ENCODE results near the gene SLC26A6. TPM values are rescaled to one million over a fixed set of nuclear protein-coding genes. Genes with fewer than 3 reads are reported as not detected.
A peak's percentile ranks its signal among the peaks of the same experiment; 100 is the strongest.

The SLC26A6 gene
- total and polyA plus RNA-seq, 10 of the 15 experiments (the other 5 are each of a cell fraction or from before 2014, with no cell fraction given), result 2.1 to 24.9 (median 13.3) TPM

DNA sequence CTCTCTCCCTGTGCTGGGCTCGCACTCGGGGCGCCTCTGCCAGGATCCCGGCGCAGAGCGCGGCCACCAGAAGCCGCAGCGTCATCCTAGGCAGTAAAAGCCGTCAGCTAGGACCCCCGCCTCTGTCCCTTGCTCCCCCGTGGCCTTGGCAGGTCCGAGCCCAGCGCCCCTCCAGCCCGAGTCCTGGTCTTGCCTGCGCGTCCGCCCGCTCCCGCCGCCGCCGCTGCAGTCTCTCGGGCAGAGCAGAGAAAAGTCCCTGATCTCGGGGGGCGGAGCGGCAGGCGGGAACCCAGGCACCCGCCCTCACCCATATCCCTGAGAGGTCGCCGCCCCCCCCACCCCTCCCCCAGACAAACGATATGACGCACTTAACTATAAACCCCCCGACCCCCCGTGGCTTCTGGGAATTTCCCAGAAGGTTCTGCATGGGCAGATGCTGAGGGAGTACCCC is 40.2 kb downstream of the SLC26A6 start, which contains the start of gene COL7A1:
Gene COL7A1 (minus strand): TSS at position 255 of the 451 bp plus-strand sequence. CDS start 170 bp downstream, at position 85.
- CTCF ChIA-PET, result no interaction called here

DNA sequence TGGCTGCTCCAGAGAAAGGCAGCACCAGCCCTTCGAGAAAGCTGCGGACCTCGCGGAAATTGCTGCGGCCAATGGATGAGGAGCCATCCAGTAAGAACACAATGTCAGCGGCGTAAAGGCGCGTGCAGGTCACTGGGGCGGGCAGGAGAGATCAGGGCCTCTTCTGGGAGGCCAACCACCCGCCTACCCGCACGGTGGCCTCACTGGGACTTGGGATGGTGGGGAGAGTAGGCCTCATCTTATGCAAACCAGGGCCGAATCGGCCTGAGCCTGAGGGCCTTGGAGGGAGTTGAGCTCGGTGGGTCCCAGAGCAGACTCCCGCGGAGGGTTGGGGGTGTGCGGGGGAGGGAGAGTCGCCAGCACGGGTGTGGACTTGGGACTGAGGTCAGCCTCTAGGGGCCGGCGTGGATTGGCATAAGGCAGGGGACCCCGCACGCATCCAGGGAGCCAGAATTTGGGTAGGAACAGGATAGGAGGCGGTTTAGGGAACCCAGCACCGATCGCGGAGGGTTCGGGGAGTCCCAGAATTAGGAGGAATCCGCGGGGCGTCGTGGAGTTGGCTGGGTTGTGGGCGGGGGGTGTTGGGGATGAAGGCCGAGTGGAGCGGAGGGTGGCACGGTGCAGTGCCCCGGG is 40.7 kb downstream of the SLC26A6 start:
- intact Hi-C loops (cut with micrococcal nuclease; ENCODE audit: unreplicated experiment), result no loop called here
- ChIA-PET POLR2A (no interaction called here), CTCF (no interaction called here), SMC1A (ENCODE audit: uncharacterized antibody, unreplicated experiment) (no interaction called here), RAD21 (ENCODE audit: unreplicated experiment) (no interaction called here)
- Histone ChIP-seq H3K9ac (ENCODE audit: control insufficient read depth, insufficient read depth, low read length) (no peak overlapping the region), H3K4me1 (ENCODE audit: control insufficient read depth, insufficient read depth, low read length) (no peaks in the 10 kb centered on the region; the same call in 1 of the 2 replicates), H3K27me3 (replicated peaks in 1 of 2; ENCODE audit: control insufficient read depth in 2 of 2, insufficient read depth in 2 of 2, low read length in 1 of 2) (peaks cover 0 to 9% of the 10 kb centered on the region in 2 experiments; a peak in 2 of 4 replicates), H2AFZ (ENCODE audit: control insufficient read depth, low read depth, low read length) (no peak overlapping the region), H3K79me2 (ENCODE audit: control insufficient read depth, insufficient read depth, low read length) (no peaks in the 10 kb centered on the region), H3K36me3 (ENCODE audit: control insufficient read depth in 2 of 2, insufficient read depth in 2 of 2, low read length in 1 of 2) (peaks cover 5 to 12% of the 10 kb centered on the region in 2 experiments; a peak in 3 of 4 replicates), H3K9me3 (replicated peaks; ENCODE audit: control insufficient read depth, insufficient read depth, low read length) (no peaks in the 10 kb centered on the region), H3K27ac (ENCODE audit: control insufficient read depth, insufficient read depth) (no peak overlapping the region), H3K4me3 (no peak overlapping the region), H4K20me1 (ENCODE audit: control insufficient read depth, insufficient read depth) (no peaks in the 10 kb centered on the region), H3K4me2 (ENCODE audit: control insufficient read depth, insufficient read depth) (0 out of 2 replicates have a peak overlapping the region, but pooled peaks have one; percentile 17)
- in situ Hi-C loops (cut with MboI), result no loop called here
- ATAC-seq (no peak), DNase-seq (ENCODE audit: low read depth, low spot score) (no peak), FAIRE-seq (no peak)
- no TSS peak for BruUV-seq (replicated peaks)
- WGBS (ENCODE audit: insufficient coverage, insufficient replicate concordance, low lambda C conversion rate, missing lambda C conversion rate), result 25% methylated on average over 37 of the region's 39 CpGs
- TF ChIP-seq ZBTB11 (CRISPR knock-in tag; IDR thresholded peaks at IDR 0.05) (no peak), MTA2 (IDR thresholded peaks at IDR 0.05; ENCODE audit: low read depth) (no peak), TCF7 (IDR thresholded peaks at IDR 0.05; ENCODE audit: borderline replicate concordance) (no peak), CBFB (IDR thresholded peaks at IDR 0.05; ENCODE audit: low read depth) (no peak), POU2F2 (IDR thresholded peaks at IDR 0.05; ENCODE audit: borderline replicate concordance, low read depth, low read length) (no peak), IRF3 (IDR thresholded peaks at IDR 0.05) (no peak), CREM (IDR thresholded peaks at IDR 0.05; ENCODE audit: low read depth) (no peak), HDAC2 (IDR thresholded peaks at IDR 0.05) (no peak), NFIC (IDR thresholded peaks at IDR 0.05; ENCODE audit: low read depth, low read length) (no peak)

More for the DNA sequence above, 40.2 kb downstream of the SLC26A6 start, which contains the start of gene COL7A1:
- no peak for FAIRE-seq
- SMC1A ChIA-PET (ENCODE audit: uncharacterized antibody, unreplicated experiment), result no interaction called here
- H3K9me3 ChIP-seq (replicated peaks; ENCODE audit: control insufficient read depth, insufficient read depth, low read length), result no peaks in the 10 kb centered on the region
- ATAC-seq, result peak; percentile 63
- H3K79me2 ChIP-seq (ENCODE audit: control insufficient read depth, insufficient read depth, low read length), result no peaks in the 10 kb centered on the region
- no peaks in the 10 kb centered on the region; the same call in 1 of the 2 replicates for H3K4me1 ChIP-seq (ENCODE audit: control insufficient read depth, insufficient read depth, low read length)
- 1% methylated on average over 20 of the region's 35 CpGs for WGBS (ENCODE audit: insufficient coverage, insufficient replicate concordance, low lambda C conversion rate, missing lambda C conversion rate)
- H4K20me1 ChIP-seq (ENCODE audit: control insufficient read depth, insufficient read depth), result no peaks in the 10 kb centered on the region
- BruUV-seq (replicated peaks), result no TSS peak
- H2AFZ ChIP-seq (ENCODE audit: control insufficient read depth, low read depth, low read length), result no peak within 1 kb of the TSS
- no peak within 1 kb of the TSS for H3K9ac ChIP-seq (ENCODE audit: control insufficient read depth, insufficient read depth, low read length)
- H3K4me3 ChIP-seq, result no peak within 1 kb of the TSS
- 0 out of 2 replicates have a peak within 1 kb of the TSS, but pooled peaks have one; percentile 17 for H3K4me2 ChIP-seq (ENCODE audit: control insufficient read depth, insufficient read depth)
- in situ Hi-C loops (cut with MboI), result no loop called here
- POLR2A ChIA-PET, result no interaction called here
- no peak within 1 kb of the TSS for H3K27ac ChIP-seq (ENCODE audit: control insufficient read depth, insufficient read depth)
- H3K27me3 ChIP-seq (replicated peaks in 1 of 2; ENCODE audit: control insufficient read depth in 2 of 2, insufficient read depth in 2 of 2, low read length in 1 of 2), result peaks cover 0 to 9% of the 10 kb centered on the region in 2 experiments; a peak in 2 of 4 replicates
- peaks cover 7 to 18% of the 10 kb centered on the region in 2 experiments for H3K36me3 ChIP-seq (ENCODE audit: control insufficient read depth in 2 of 2, insufficient read depth in 2 of 2, low read length in 1 of 2)
- no peak for DNase-seq (ENCODE audit: low read depth, low spot score)
- TF ChIP-seq CBFB (IDR thresholded peaks at IDR 0.05; ENCODE audit: low read depth), result no peak
- TF ChIP-seq IKZF2 (IDR thresholded peaks at IDR 0.05), result no peak
- no peak for TF ChIP-seq IRF4 (IDR thresholded peaks at IDR 0.05; ENCODE audit: low read depth, low read length)
- no peak for TF ChIP-seq RB1 (IDR thresholded peaks at IDR 0.05; ENCODE audit: borderline replicate concordance)
- no peak for TF ChIP-seq EP300 (IDR thresholded peaks at IDR 0.05; ENCODE audit: borderline replicate concordance in 1 of 2, control insufficient read depth in 1 of 2, low read depth in 2 of 2, low read length in 2 of 2)
- TF ChIP-seq HDGF (IDR thresholded peaks at IDR 0.05), result no peak
- TF ChIP-seq CREB1 (IDR thresholded peaks at IDR 0.05; ENCODE audit: low read depth), result no peak
- TF ChIP-seq FOXM1 (IDR thresholded peaks at IDR 0.05; ENCODE audit: low read depth, low read length), result no peak
- RAD21 ChIA-PET (ENCODE audit: unreplicated experiment), result no interaction called here
- intact Hi-C loops (cut with micrococcal nuclease; ENCODE audit: unreplicated experiment), result no loop called here
